DOHH2 (cell line): Measurements from ENCODE around the gene OSBPL1A.

Experiments
- H3F3A ChIP-seq: fragments of 200-600 bp; sonication (generic), shearing (Covaris generic); 2 replicates; pipeline ENCODE4 v1.6.0; 2016; ENCODE audit warnings: antibody characterized with exemption, mild to moderate bottlenecking; ENCODE audit not compliant: control insufficient read depth, insufficient read depth
- H3K27ac ChIP-seq: fragments of 200-600 bp; sonication (generic); 2 replicates; pipeline ENCODE4 v1.5.1; 2014; ENCODE audit warnings: low read depth, mild to moderate bottlenecking, low read length, moderate library complexity
- H3K27me3 ChIP-seq: fragments of 200-600 bp; sonication (generic); 2 replicates; pipeline ENCODE4 v1.6.1; 2014; ENCODE audit warnings: mild to moderate bottlenecking, low read length, mixed read lengths; ENCODE audit not compliant: control insufficient read depth
- H3K36me3 ChIP-seq: fragments of 200-600 bp; sonication (generic); 2 replicates; pipeline ENCODE4 v1.6.1; 2014; ENCODE audit warnings: mild to moderate bottlenecking, low read length, moderate library complexity, mixed read lengths; ENCODE audit not compliant: control insufficient read depth
- H3K4me1 ChIP-seq: fragments of 200-600 bp; sonication (generic); 2 replicates; pipeline ENCODE4 v1.6.1; 2014; ENCODE audit warnings: mild to moderate bottlenecking, low read length, mixed read lengths; ENCODE audit not compliant: control insufficient read depth
- H3K4me2 ChIP-seq: fragments of 200-600 bp; sonication (generic); 2 replicates; pipeline ENCODE4 v1.6.0; 2014; ENCODE audit warnings: mild to moderate bottlenecking, low read length, moderate library complexity
- H3K4me3 ChIP-seq: fragments of 200-600 bp; sonication (generic); 2 replicates; pipeline ENCODE4 v1.5.1; 2014; ENCODE audit warnings: mild to moderate bottlenecking, low read length, mixed read lengths
- H3K79me2 ChIP-seq: fragments of 200-600 bp; sonication (generic); 2 replicates; pipeline ENCODE4 v1.6.1; 2014; ENCODE audit warnings: mild to moderate bottlenecking, low read length, mixed read lengths; ENCODE audit not compliant: control insufficient read depth
- H3K9me2 ChIP-seq: fragments of 200-600 bp; sonication (generic); replicated peaks from 2 replicates; pipeline ENCODE4 v1.6.1; 2014; ENCODE audit warnings: mild to moderate bottlenecking, low read length, mixed read lengths; ENCODE audit not compliant: control insufficient read depth
- H3K9me3 ChIP-seq: fragments of 200-600 bp; sonication (generic); 2 replicates; pipeline ENCODE4 v1.6.1; 2014; ENCODE audit warnings: antibody characterized with exemption, low read length, mixed read lengths; ENCODE audit not compliant: control insufficient read depth, insufficient read depth
- H4K20me1 ChIP-seq: fragments of 200-600 bp; sonication (generic); 2 replicates; pipeline ENCODE4 v1.6.0; 2014; ENCODE audit warnings: low read depth, mild to moderate bottlenecking, antibody characterized with exemption, low read length, moderate library complexity; ENCODE audit not compliant: control insufficient read depth, insufficient read depth
- EZH2phosphoT487 ChIP-seq: fragments of 200-600 bp; sonication (generic); IDR thresholded peaks from 2 replicates; pipeline ENCODE4 v1.6.1; 2017; ENCODE audit warnings: borderline replicate concordance, mild to moderate bottlenecking, antibody characterized with exemption, low read length, moderate library complexity, mixed read lengths
- TF ChIP-seq, protein P1 (sequence below): fragments of 200-600 bp; sonication (generic); IDR thresholded peaks from one replicate; pipeline ENCODE4 v1.5.1; 2014; ENCODE audit warnings: antibody characterized with exemption, mild to moderate bottlenecking, low read depth, low read length; ENCODE audit not compliant: poor library complexity, severe bottlenecking

Gene OSBPL1A

DNA sequence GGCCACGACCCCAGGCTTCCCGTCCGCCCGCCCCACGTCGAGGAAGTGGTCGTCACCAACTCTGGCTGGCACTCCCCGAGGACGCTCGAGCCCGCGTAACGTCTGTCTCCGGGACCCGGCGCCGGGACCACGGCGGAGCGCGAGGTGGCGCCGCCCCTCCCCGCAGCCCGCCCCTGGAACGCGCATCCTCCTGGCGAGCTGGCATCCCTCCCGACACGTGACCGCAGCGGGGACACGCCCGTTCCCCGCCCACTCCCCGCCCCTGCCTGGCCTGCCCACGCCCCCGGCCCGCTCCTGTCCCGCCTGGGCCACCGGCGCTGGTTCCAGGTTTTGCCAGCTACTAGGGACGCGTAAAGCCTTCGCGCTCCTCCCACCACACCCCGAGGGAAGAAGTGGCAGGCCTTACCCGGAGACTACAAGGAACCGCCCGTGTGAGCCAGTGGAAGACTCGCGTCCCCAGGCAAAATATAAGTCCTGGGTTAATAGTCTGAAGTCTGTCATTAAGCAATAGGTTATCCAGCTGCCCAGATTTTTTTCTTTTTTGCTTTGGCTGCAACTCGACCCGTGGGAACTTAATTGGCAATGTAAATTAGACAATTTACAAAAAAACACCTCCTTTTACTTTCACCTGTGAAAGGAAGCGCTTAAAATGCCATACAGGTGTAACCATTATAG lies at the start of gene OSBPL1A:
Gene OSBPL1A (minus strand): TSS at position 131 of the 675 bp plus-strand sequence. CDS start 20,291 bp downstream, outside the sequence.
- H3K4me2 ChIP-seq, result peak within 1 kb of the TSS; percentile 64
- H3K27me3 ChIP-seq, result peaks cover 46% of the 10 kb centered on the region
- no peaks in the 10 kb centered on the region for H3K9me2 ChIP-seq
- no peak within 1 kb of the TSS for H3K27ac ChIP-seq
- H3K4me3 ChIP-seq, result peak within 1 kb of the TSS; percentile 67
- no peaks in the 10 kb centered on the region for H3K36me3 ChIP-seq
- TF ChIP-seq EZH2phosphoT487, result no peak
- TF ChIP-seq, protein P1, sequence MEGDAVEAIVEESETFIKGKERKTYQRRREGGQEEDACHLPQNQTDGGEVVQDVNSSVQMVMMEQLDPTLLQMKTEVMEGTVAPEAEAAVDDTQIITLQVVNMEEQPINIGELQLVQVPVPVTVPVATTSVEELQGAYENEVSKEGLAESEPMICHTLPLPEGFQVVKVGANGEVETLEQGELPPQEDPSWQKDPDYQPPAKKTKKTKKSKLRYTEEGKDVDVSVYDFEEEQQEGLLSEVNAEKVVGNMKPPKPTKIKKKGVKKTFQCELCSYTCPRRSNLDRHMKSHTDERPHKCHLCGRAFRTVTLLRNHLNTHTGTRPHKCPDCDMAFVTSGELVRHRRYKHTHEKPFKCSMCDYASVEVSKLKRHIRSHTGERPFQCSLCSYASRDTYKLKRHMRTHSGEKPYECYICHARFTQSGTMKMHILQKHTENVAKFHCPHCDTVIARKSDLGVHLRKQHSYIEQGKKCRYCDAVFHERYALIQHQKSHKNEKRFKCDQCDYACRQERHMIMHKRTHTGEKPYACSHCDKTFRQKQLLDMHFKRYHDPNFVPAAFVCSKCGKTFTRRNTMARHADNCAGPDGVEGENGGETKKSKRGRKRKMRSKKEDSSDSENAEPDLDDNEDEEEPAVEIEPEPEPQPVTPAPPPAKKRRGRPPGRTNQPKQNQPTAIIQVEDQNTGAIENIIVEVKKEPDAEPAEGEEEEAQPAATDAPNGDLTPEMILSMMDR, result no peak
- H3K4me1 ChIP-seq, result peaks cover 13% of the 10 kb centered on the region
- no peaks in the 10 kb centered on the region for H3K79me2 ChIP-seq
- H4K20me1 ChIP-seq, result no peaks in the 10 kb centered on the region
- H3K9me3 ChIP-seq, result no peaks in the 10 kb centered on the region
- H3F3A ChIP-seq, result no peaks in the 10 kb centered on the region

DNA sequence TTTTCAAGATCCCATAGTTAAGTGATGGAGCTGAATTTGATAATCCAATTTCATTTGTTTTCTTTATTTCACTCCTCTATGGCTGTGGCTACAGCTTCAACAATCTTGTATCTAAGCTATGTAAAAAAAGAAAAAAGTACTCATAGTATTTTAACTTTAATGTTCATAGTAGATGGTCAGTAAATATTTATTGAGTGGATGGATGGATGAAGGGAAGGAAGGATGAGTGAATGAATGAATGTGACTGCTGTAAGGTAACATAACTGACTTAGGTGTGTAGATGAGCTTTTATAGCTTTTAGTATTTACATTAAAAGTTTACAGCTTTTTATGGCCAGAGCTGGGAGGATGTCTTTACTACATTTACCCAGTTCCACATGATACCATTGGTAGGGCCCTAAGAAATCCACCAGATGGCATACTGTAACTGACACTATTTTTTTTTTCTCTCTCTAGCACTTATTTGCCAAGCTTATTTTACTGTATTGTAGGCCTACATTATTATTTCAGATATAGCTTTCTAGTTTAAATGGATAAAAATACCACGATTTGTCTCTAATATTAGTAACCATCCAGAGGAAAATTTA lies 49.4 kb upstream of the OSBPL1A start:
- Histone ChIP-seq H4K20me1 (no peaks in the 10 kb centered on the region), H3K27ac (no peak overlapping the region), H3K27me3 (no peaks in the 10 kb centered on the region), H3K79me2 (no peaks in the 10 kb centered on the region), H3K4me2 (no peak overlapping the region), H3K9me3 (no peaks in the 10 kb centered on the region), H3K4me1 (no peaks in the 10 kb centered on the region), H3K4me3 (no peak overlapping the region), H3K9me2 (no peaks in the 10 kb centered on the region), H3F3A (no peaks in the 10 kb centered on the region), H3K36me3 (no peaks in the 10 kb centered on the region)
- TF ChIP-seq, protein P1, result no peak
- no peak for TF ChIP-seq EZH2phosphoT487

DNA sequence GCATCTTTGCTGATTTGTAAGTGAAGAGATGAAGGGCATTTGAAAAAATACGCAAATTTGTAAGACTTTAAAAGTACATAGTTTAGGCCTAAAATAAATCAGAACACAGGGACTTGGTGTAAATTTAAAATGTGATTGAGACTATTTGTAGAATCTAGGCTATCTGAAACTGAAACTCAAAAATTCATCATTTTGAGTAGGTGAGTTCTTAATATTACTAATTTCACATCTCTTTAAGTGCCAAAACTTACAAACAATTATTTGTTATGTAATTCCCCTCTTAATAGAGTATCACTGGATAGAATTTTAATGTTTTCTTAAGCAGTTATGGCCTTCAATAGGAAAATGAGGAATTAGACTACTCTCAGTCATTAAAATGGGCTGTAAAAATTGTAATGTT lies 48.8 kb upstream of the OSBPL1A start:
- Histone ChIP-seq H3K79me2 (no peaks in the 10 kb centered on the region), H3K4me2 (no peak overlapping the region)

More for the DNA sequence above, 48.8 kb upstream of the OSBPL1A start:
- Histone ChIP-seq H3K4me1 (no peaks in the 10 kb centered on the region), H3K36me3 (no peaks in the 10 kb centered on the region), H3K4me3 (no peak overlapping the region), H4K20me1 (no peaks in the 10 kb centered on the region), H3K27ac (no peak overlapping the region), H3K9me3 (no peaks in the 10 kb centered on the region), H3F3A (no peaks in the 10 kb centered on the region), H3K27me3 (no peaks in the 10 kb centered on the region), H3K9me2 (no peaks in the 10 kb centered on the region)
- TF ChIP-seq, protein P1, result no peak
